Spinal cord (tissue), 10 donors: ENCODE results near the gene NUDT3. TPM values are rescaled to one million over a fixed set of nuclear protein-coding genes. Genes with fewer than 3 reads are reported as not detected.
"Not testable (repeated sequence)": the region's sequence is repeated elsewhere in the genome, so short reads cannot be mapped to it uniquely, and the experiment has no call there.

ENCODE experiments used
- DNase-seq, 6 donors: peaks; one replicate each; pipeline versions ENCODE4 v3.0.0 to v3.0.0-alpha.2; 2013 to 2015; ENCODE audit warnings: low spot score in 6 of 6, low read depth in 4 of 6
- H3K27ac ChIP-seq: one replicate; pipeline ENCODE4 v1.5.1; 2013; ENCODE audit warnings: low read depth, low read length, control low read depth
- H3K27me3 ChIP-seq: one replicate; pipeline ENCODE4 v1.6.1; 2013; ENCODE audit warnings: low read length; ENCODE audit not compliant: control insufficient read depth, insufficient read depth
- H3K36me3 ChIP-seq: one replicate; pipeline ENCODE4 v1.6.1; 2013; ENCODE audit warnings: low read length; ENCODE audit not compliant: control insufficient read depth, insufficient read depth
- H3K4me1 ChIP-seq: one replicate; pipeline ENCODE4 v1.6.1; 2013; ENCODE audit warnings: low read length; ENCODE audit not compliant: control insufficient read depth, insufficient read depth
- H3K4me3 ChIP-seq: one replicate; pipeline ENCODE4 v1.5.1; 2013; ENCODE audit warnings: low read depth, low read length, control low read depth
- H3K9me3 ChIP-seq: one replicate; pipeline ENCODE4 v1.6.1; 2013; ENCODE audit warnings: low read length; ENCODE audit not compliant: control insufficient read depth, insufficient read depth
- WGBS: methylation state at CpG from one replicate; pipeline ENCODE4 v1.1.5; 2013; ENCODE audit warnings: missing lambda C conversion rate; ENCODE audit not compliant: insufficient coverage; 5-methylcytosine and 5-hydroxymethylcytosine counted together
- polyA plus RNA-seq, 2 donors: library from polyadenylated mRNA; unstranded; fragments of 120-200 nt; gene quantifications; one replicate each; pipeline ENCODE4 v1.2.1, GENCODE V29; 2013; ENCODE audit not compliant: insufficient read length in 2 of 2
- total RNA-seq, 2 donors: library from RNA; depleted of rRNA in 1 of 2; stranded (reverse); fragments of 120-200 nt in 1 of 2; fragments of >200 nt in 1 of 2; gene quantifications; one replicate each; pipeline versions ENCODE4 v1.2.3 to v1.2.4, GENCODE V29; 2013 to 2014
- donor health status: healthy.

NUDT3 gene
- total and polyA plus RNA-seq, 4 donors: 43.8 to 106 (median 59.8) TPM

- H3K36me3 ChIP-seq: peaks cover 45% of the 10 kb centered on the region
- 47% methylated on average over 2 of the region's 10 CpGs for WGBS
- H3K9me3 ChIP-seq: no peaks in the 10 kb centered on the region
- H3K4me1 ChIP-seq: peaks cover 12% of the 10 kb centered on the region
- peak overlapping the region; percentile 74 for H3K4me3 ChIP-seq
- H3K27ac ChIP-seq: peak overlapping the region; percentile 88
- DNase-seq: peak in 1 of 6 donors; percentile 14
- H3K27me3 ChIP-seq: no peaks in the 10 kb centered on the region
Observed at GRCh38 chr6:34425132-34425497, 32.6 kb upstream of the NUDT3 start.

GRCh38 chr6:34424200-34425131, 32.0 kb upstream of the NUDT3 start:
- H3K9me3 ChIP-seq: no peaks in the 10 kb centered on the region
- H3K4me3 ChIP-seq: peak overlapping the region; percentile 74
- H3K27me3 ChIP-seq: no peaks in the 10 kb centered on the region
- DNase-seq: no peak
- WGBS: 80% methylated on average over 5 of the region's 19 CpGs
- H3K27ac ChIP-seq: no peak overlapping the region
- H3K4me1 ChIP-seq: peaks cover 12% of the 10 kb centered on the region
- H3K36me3 ChIP-seq: peaks cover 51% of the 10 kb centered on the region

- Histone ChIP-seq H3K4me1 (peaks cover 12% of the 10 kb centered on the region), H3K9me3 (no peaks in the 10 kb centered on the region), H3K4me3 (no peak overlapping the region), H3K27me3 (no peaks in the 10 kb centered on the region), H3K27ac (no peak overlapping the region), H3K36me3 (peaks cover 62% of the 10 kb centered on the region)
- no peak for DNase-seq
- WGBS: 100% methylated on average over 1 of the region's 5 CpGs
Observed at GRCh38 chr6:34423254-34423653, 30.8 kb upstream of the NUDT3 start.

GRCh38 chr6:34418367-34418766, 25.9 kb upstream of the NUDT3 start:
- no peak for DNase-seq
- no peak overlapping the region for H3K27ac ChIP-seq
- WGBS: 96% methylated on average over 5 of the region's 5 CpGs
- peaks cover under 1% of the 10 kb centered on the region for H3K4me1 ChIP-seq
- no peak overlapping the region for H3K4me3 ChIP-seq
- no peaks in the 10 kb centered on the region for H3K27me3 ChIP-seq
- H3K36me3 ChIP-seq: peaks cover 69% of the 10 kb centered on the region
- H3K9me3 ChIP-seq: no peaks in the 10 kb centered on the region

- WGBS: 75% methylated on average over 7 of the region's 7 CpGs
- H3K27ac ChIP-seq: no peak overlapping the region
- DNase-seq: no peak
- peaks cover 4% of the 10 kb centered on the region for H3K4me1 ChIP-seq
- no peak overlapping the region for H3K4me3 ChIP-seq
- H3K9me3 ChIP-seq: no peaks in the 10 kb centered on the region
- no peaks in the 10 kb centered on the region for H3K27me3 ChIP-seq
- H3K36me3 ChIP-seq: peaks cover 55% of the 10 kb centered on the region
Observed at GRCh38 chr6:34416877-34417371, 24.5 kb upstream of the NUDT3 start.

GRCh38 chr6:34414999-34415858, 22.8 kb upstream of the NUDT3 start:
- WGBS: 69% methylated on average over 8 of the region's 11 CpGs
- Histone ChIP-seq H3K4me1 (peaks cover 4% of the 10 kb centered on the region), H3K4me3 (no peak overlapping the region), H3K27me3 (no peaks in the 10 kb centered on the region), H3K36me3 (peaks cover 40% of the 10 kb centered on the region), H3K9me3 (no peaks in the 10 kb centered on the region), H3K27ac (peak overlapping the region; percentile 90)
- DNase-seq: peak in 3 of 6 donors; percentile 35 to 86 (median 68)

- Histone ChIP-seq H3K27ac (peak overlapping the region; percentile 84), H3K4me1 (peaks cover 4% of the 10 kb centered on the region), H3K27me3 (no peaks in the 10 kb centered on the region), H3K36me3 (peaks cover 18% of the 10 kb centered on the region), H3K4me3 (no peak overlapping the region), H3K9me3 (no peaks in the 10 kb centered on the region)
- DNase-seq: no peak
- WGBS: 100% methylated on average over 3 of the region's 5 CpGs
Observed at GRCh38 chr6:34412643-34413214, 20.3 kb upstream of the NUDT3 start.

- H3K27me3 ChIP-seq: no peaks in the 10 kb centered on the region
- WGBS: 16% methylated on average over 5 of the region's 5 CpGs
- peak overlapping the region; percentile 84 for H3K27ac ChIP-seq
- peak in 3 of 6 donors; percentile 39 to 80 (median 79) for DNase-seq
- no peak overlapping the region for H3K4me3 ChIP-seq
- peaks cover 4% of the 10 kb centered on the region for H3K4me1 ChIP-seq
- peaks cover 13% of the 10 kb centered on the region for H3K36me3 ChIP-seq
- no peaks in the 10 kb centered on the region for H3K9me3 ChIP-seq
Observed at GRCh38 chr6:34412016-34412415, 19.5 kb upstream of the NUDT3 start.

- not testable (repeated sequence) for H3K9me3 ChIP-seq, H3K27me3 ChIP-seq, H3K4me1 ChIP-seq, DNase-seq, H3K4me3 ChIP-seq, H3K36me3 ChIP-seq, H3K27ac ChIP-seq
- 80% methylated on average over 1 of the region's 1 CpG for WGBS
Observed at GRCh38 chr6:34407915-34408314, 15.4 kb upstream of the NUDT3 start.
